Measurements from ENCODE around the gene GLRX2. TPM values are rescaled to one million over a fixed set of nuclear protein-coding genes. Genes with fewer than 3 reads are reported as not detected.

The GLRX2 gene
- total RNA-seq, 4 donors from 2014 or later: 2.3 to 19.9 (median 11.8) TPM

GRCh38 chr1:193065954-193066353 is 39.3 kb downstream of the GLRX2 start:
- peaks cover 0 to 32% (median 5%) of the 10 kb centered on the region in 3 donors for H3K4me1 ChIP-seq

GRCh38 chr1:193062698-193063463 is 42.3 kb downstream of the GLRX2 start:
- H3K27ac ChIP-seq: no peak overlapping the region
- TF ChIP-seq CTCF (IDR thresholded peaks at IDR 0.05) (no peak), POLR2A (IDR thresholded peaks at IDR 0.05) (no peak)
- H3K9me3 ChIP-seq: no peaks in the 10 kb centered on the region
- peaks cover 0 to 41% (median 17%) of the 10 kb centered on the region in 3 donors for H3K4me1 ChIP-seq
- no peak for DNase-seq
- 81 to 84% methylated on average over 4 of the region's 4 CpGs for WGBS, 2 donors
- H3K36me3 ChIP-seq: no peaks in the 10 kb centered on the region
- no peaks in the 10 kb centered on the region for H3K27me3 ChIP-seq
- H3K4me3 ChIP-seq: no peak overlapping the region
- intact Hi-C loops (cut with DNase I): loop anchor here (10.0 kb wide), 1 partner anchor 62 kb away; the partner anchor contains the start of gene CDC73

More at GRCh38 chr1:193065954-193066353, 39.3 kb downstream of the GLRX2 start:
- no peaks in the 10 kb centered on the region for H3K27me3 ChIP-seq
- no peak for TF ChIP-seq CTCF (IDR thresholded peaks at IDR 0.05)
- TF ChIP-seq POLR2A (IDR thresholded peaks at IDR 0.05): no peak
- peaks cover 0 to 12% (median 0%) of the 10 kb centered on the region in 3 donors for H3K36me3 ChIP-seq
- H3K4me3 ChIP-seq: no peak overlapping the region
- H3K27ac ChIP-seq: no peak overlapping the region
- intact Hi-C loops (cut with DNase I): loop anchor here (10.0 kb wide), 1 partner anchor 59 kb away; the partner anchor contains the start of gene CDC73
- no peaks in the 10 kb centered on the region for H3K9me3 ChIP-seq
- DNase-seq: no peak

- no peak for DNase-seq
- intact Hi-C loops (cut with DNase I): loop anchor here (10.0 kb wide), 1 partner anchor 64 kb away; the partner anchor contains the start of gene CDC73
These were observed 44.3 kb downstream of the GLRX2 start for GRCh38 chr1:193060938-193061337.

GRCh38 chr1:193060406-193060805 is 44.8 kb downstream of the GLRX2 start:
- intact Hi-C loops (cut with DNase I): loop anchor here (10.0 kb wide), 1 partner anchor 64 kb away; the partner anchor contains the start of gene CDC73
- H3K27ac ChIP-seq: peak overlapping the region; percentile 94 to 99 (median 97)
- TF ChIP-seq CTCF (IDR thresholded peaks at IDR 0.05): no peak
- no peak for TF ChIP-seq POLR2A (IDR thresholded peaks at IDR 0.05)
- 3 to 5% methylated on average over 4 of the region's 4 CpGs for WGBS, 2 donors
- no peaks in the 10 kb centered on the region for H3K9me3 ChIP-seq
- H3K4me1 ChIP-seq: peaks cover 4 to 50% (median 22%) of the 10 kb centered on the region in 3 donors
- H3K4me3 ChIP-seq: peak overlapping the region; percentile 72 to 91 (median 76)
- no peaks in the 10 kb centered on the region for H3K27me3 ChIP-seq
- H3K36me3 ChIP-seq: no peaks in the 10 kb centered on the region
- no peak for DNase-seq

More at GRCh38 chr1:193060938-193061337, 44.3 kb downstream of the GLRX2 start:
- no peak for TF ChIP-seq POLR2A (IDR thresholded peaks at IDR 0.05)
- TF ChIP-seq CTCF (IDR thresholded peaks at IDR 0.05): no peak
- Histone ChIP-seq H3K27ac (peak overlapping the region in 2 of 4 donors; percentile 97 to 99), H3K4me1 (peaks cover 4 to 50% (median 22%) of the 10 kb centered on the region in 3 donors), H3K4me3 (peak overlapping the region in 3 of 4 donors; percentile 72 to 91 (median 79)), H3K36me3 (no peaks in the 10 kb centered on the region), H3K9me3 (no peaks in the 10 kb centered on the region), H3K27me3 (no peaks in the 10 kb centered on the region)
- 5 to 9% methylated on average over 2 of the region's 2 CpGs for WGBS, 2 donors

GRCh38 chr1:193060115-193060403 is 45.2 kb downstream of the GLRX2 start:
- WGBS, 2 donors: 0% methylated on average over 4 of the region's 9 CpGs
- Histone ChIP-seq H3K4me1 (peaks cover 4 to 54% (median 22%) of the 10 kb centered on the region in 3 donors), H3K36me3 (no peaks in the 10 kb centered on the region), H3K27ac (peak overlapping the region; percentile 94 to 99 (median 97)), H3K9me3 (no peaks in the 10 kb centered on the region), H3K4me3 (peak overlapping the region; percentile 72 to 91 (median 76)), H3K27me3 (no peaks in the 10 kb centered on the region)
- DNase-seq: no peak
- intact Hi-C loops (cut with DNase I): loop anchor here (10.0 kb wide), 1 partner anchor 65 kb away; the partner anchor contains the start of gene CDC73
- TF ChIP-seq POLR2A (IDR thresholded peaks at IDR 0.05) (no peak), CTCF (IDR thresholded peaks at IDR 0.05) (no peak)
